Activated B cell treated with CpG ODN at 0.5 μM for 24 hours (primary cell): ENCODE data around the gene WDPCP. TPM values are rescaled to one million over a fixed set of nuclear protein-coding genes. Genes with fewer than 3 reads are reported as not detected.
"Not testable (repeated sequence)": the region's sequence is repeated elsewhere in the genome, so short reads cannot be mapped to it uniquely, and the experiment has no call there.

Experiments used
- ATAC-seq: fragments of 200-7000 bp; cut with Tn5 transposase; one replicate; pipeline ENCODE4 v1.10.0; 2021; ENCODE audit warnings: low read depth, mild to moderate bottlenecking, moderate library complexity
- CTCF ChIA-PET: fragments of 350-600 bp; sonication (Branson Sonifier 250); formaldehyde crosslinking; loops from one replicate; lab custom pipeline; 2021; ENCODE audit warnings: antibody characterized with exemption; lab: Charles Lee
- POLR2A ChIA-PET: fragments of 350-600 bp; sonication (Branson Sonifier 250); formaldehyde crosslinking; loops from one replicate; lab custom pipeline; 2021; ENCODE audit warnings: antibody characterized with exemption; lab: Charles Lee
- DNase-seq: peaks from one replicate; pipeline ENCODE4 v3.0.0; 2022
- H3K27ac Mint-ChIP-seq: one replicate; pipeline ENCODE4 v1.8.0; 2020; ENCODE audit warnings: mixed read lengths
- H3K27me3 Mint-ChIP-seq: one replicate; pipeline ENCODE4 v1.8.0; 2021; ENCODE audit warnings: mixed read lengths
- H3K36me3 Mint-ChIP-seq: one replicate; pipeline ENCODE4 v1.8.0; 2021; ENCODE audit warnings: low read depth, mixed read lengths
- H3K4me1 Mint-ChIP-seq: one replicate; pipeline ENCODE4 v1.8.0; 2021; ENCODE audit warnings: mixed read lengths
- H3K4me3 Mint-ChIP-seq: one replicate; pipeline ENCODE4 v1.8.0; 2020; ENCODE audit warnings: mild to moderate bottlenecking, mixed read lengths
- H3K9me3 Mint-ChIP-seq: one replicate; pipeline ENCODE4 v1.8.0; 2020; ENCODE audit warnings: mixed read lengths
- intact Hi-C: fragments of 100-400 bp; cut with micrococcal nuclease; formaldehyde crosslinking; loops from one replicate; pipeline ENCODE4 v1.15.1; 2024
- total RNA-seq: library from RNA; stranded (reverse); gene quantifications from 2 replicates; pipeline ENCODE4 v1.2.3, GENCODE V29; 2022
- TF ChIP-seq, protein P1 (sequence below): fragments of 200-600 bp; IDR thresholded peaks from one replicate; pipeline ENCODE4 v1.8.0; 2022; ENCODE audit warnings: antibody characterized with exemption, mild to moderate bottlenecking

Gene WDPCP
- total RNA-seq, 1 donor from 2014 or later = 12.9 TPM

DNA sequence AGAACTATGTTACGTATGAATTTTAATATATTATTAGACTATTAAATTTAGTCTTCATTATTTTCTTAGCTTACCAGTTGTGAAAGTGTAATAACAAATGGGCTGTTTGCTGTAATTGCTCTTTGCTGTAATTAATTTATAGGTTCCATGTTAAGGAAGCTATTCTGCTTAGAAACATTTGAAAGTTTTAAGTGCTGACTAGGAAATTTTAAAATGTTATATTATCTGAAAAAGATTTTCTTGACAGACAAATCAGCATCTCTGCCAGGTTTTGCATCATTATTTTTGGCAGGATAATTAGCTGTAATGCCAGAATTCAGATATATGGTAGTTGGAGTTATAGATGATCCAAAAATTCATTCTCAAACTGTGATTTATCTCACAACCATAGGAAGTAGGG is 495.4 kb downstream of the WDPCP start:
- peaks cover 14% of the 10 kb centered on the region for H3K27me3 Mint-ChIP-seq
- no peaks in the 10 kb centered on the region for H3K4me1 Mint-ChIP-seq
- H3K36me3 Mint-ChIP-seq = no peaks in the 10 kb centered on the region
- POLR2A ChIA-PET = no interaction called here
- H3K27ac Mint-ChIP-seq = no peak overlapping the region
- DNase-seq = no peak
- CTCF ChIA-PET = no interaction called here
- TF ChIP-seq, protein P1, sequence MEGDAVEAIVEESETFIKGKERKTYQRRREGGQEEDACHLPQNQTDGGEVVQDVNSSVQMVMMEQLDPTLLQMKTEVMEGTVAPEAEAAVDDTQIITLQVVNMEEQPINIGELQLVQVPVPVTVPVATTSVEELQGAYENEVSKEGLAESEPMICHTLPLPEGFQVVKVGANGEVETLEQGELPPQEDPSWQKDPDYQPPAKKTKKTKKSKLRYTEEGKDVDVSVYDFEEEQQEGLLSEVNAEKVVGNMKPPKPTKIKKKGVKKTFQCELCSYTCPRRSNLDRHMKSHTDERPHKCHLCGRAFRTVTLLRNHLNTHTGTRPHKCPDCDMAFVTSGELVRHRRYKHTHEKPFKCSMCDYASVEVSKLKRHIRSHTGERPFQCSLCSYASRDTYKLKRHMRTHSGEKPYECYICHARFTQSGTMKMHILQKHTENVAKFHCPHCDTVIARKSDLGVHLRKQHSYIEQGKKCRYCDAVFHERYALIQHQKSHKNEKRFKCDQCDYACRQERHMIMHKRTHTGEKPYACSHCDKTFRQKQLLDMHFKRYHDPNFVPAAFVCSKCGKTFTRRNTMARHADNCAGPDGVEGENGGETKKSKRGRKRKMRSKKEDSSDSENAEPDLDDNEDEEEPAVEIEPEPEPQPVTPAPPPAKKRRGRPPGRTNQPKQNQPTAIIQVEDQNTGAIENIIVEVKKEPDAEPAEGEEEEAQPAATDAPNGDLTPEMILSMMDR = no peak
- intact Hi-C loops = no loop called here
- no peak overlapping the region for H3K4me3 Mint-ChIP-seq
- ATAC-seq = no peak
- H3K9me3 Mint-ChIP-seq = no peaks in the 10 kb centered on the region

- Mint-ChIP-seq H3K36me3 (no peaks in the 10 kb centered on the region), H3K27ac (no peak overlapping the region), H3K27me3 (peaks cover 14% of the 10 kb centered on the region), H3K4me1 (no peaks in the 10 kb centered on the region), H3K4me3 (no peak overlapping the region), H3K9me3 (no peaks in the 10 kb centered on the region)
- DNase-seq (no peak), ATAC-seq (no peak)
- POLR2A ChIA-PET = no interaction called here
- CTCF ChIA-PET = no interaction called here
- TF ChIP-seq, protein P1 = no peak
- intact Hi-C loops = no loop called here
These were observed 495.9 kb downstream of the WDPCP start for GRCh38 chr2:63092401-63092800.

- Mint-ChIP-seq H3K27ac (no peak overlapping the region), H3K36me3 (no peaks in the 10 kb centered on the region), H3K4me3 (no peak overlapping the region), H3K27me3 (peaks cover 10% of the 10 kb centered on the region), H3K4me1 (no peaks in the 10 kb centered on the region), H3K9me3 (no peaks in the 10 kb centered on the region)
- TF ChIP-seq, protein P1 = no peak
- ATAC-seq (no peak), DNase-seq (no peak)
- intact Hi-C loops = no loop called here
- POLR2A ChIA-PET = no interaction called here
- CTCF ChIA-PET = no interaction called here
These were observed 501.6 kb downstream of the WDPCP start for GRCh38 chr2:63086687-63087086.

- H3K27me3 Mint-ChIP-seq = peaks cover 8% of the 10 kb centered on the region
- no peaks in the 10 kb centered on the region for H3K4me1 Mint-ChIP-seq
- ATAC-seq (no peak), DNase-seq (no peak)
- H3K27ac Mint-ChIP-seq = no peak overlapping the region
- no peak overlapping the region for H3K4me3 Mint-ChIP-seq
- no peaks in the 10 kb centered on the region for H3K36me3 Mint-ChIP-seq
- ChIA-PET CTCF (no interaction called here), POLR2A (no interaction called here)
- TF ChIP-seq, protein P1 = no peak
- H3K9me3 Mint-ChIP-seq = no peaks in the 10 kb centered on the region
- intact Hi-C loops = no loop called here
These were observed 506.9 kb downstream of the WDPCP start for GRCh38 chr2:63081404-63081803.

DNA sequence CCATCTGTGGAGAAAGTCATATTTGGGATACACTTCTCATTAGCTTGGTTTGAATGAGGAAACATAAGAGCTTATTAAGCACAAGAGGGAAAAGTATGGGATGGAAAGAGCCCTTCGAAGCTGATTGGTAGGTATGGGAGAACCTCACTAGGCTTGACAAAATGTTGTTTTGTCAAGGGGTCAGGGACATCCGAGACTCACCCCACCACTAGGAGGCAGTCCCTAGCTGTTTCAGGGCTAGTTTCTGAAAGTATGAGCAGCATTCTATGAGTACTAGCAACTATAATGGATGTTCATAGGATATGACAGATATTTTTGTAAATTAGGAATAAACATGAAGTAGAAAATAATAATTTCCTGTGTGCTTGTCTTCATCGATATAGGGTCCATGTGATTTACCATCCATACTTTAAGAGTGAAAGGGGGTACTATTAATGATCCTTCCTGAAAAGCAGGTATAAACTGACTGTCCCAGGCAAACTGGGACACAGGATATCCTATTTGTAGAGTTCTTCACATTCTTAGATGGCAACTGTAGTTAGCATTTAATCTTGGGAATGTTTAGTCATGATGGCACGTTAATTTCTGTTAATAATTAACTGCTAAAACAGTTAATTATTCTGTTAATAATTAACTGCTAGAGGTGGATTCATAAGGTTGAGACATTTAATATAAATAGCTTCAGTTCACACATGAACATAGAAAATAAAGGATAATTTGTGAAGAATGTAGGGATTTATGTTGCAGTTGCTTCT is 509.2 kb downstream of the WDPCP start:
- DNase-seq (no peak), ATAC-seq (no peak)
- H3K4me1 Mint-ChIP-seq = no peaks in the 10 kb centered on the region
- H3K9me3 Mint-ChIP-seq = no peaks in the 10 kb centered on the region
- no peak overlapping the region for H3K4me3 Mint-ChIP-seq
- H3K27me3 Mint-ChIP-seq = peaks cover 8% of the 10 kb centered on the region
- CTCF ChIA-PET = no interaction called here
- intact Hi-C loops = no loop called here
- TF ChIP-seq, protein P1 = no peak
- H3K27ac Mint-ChIP-seq = no peak overlapping the region
- no peaks in the 10 kb centered on the region for H3K36me3 Mint-ChIP-seq
- POLR2A ChIA-PET = no interaction called here

DNA sequence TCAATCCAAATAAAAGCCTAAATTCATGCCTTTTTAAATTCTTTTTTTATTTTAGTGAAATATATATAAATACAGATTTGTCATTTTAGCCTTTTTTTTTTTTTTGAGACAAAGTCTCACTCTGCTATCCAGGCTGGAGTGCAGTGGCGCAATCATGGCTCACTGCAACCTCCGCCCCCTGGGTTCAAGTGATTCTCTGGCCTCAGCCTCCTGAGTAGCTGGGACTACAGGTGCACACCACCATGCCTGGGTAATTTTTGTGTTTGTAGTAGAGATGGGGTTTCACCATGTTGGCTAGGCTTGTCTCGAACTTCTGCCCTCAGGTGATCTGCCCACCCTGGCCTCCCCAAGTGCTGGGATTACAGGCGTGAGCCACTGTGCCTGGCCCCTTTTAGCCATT is 513.9 kb downstream of the WDPCP start:
- H3K4me3 Mint-ChIP-seq, intact Hi-C loops, ATAC-seq, CTCF ChIA-PET, H3K27ac Mint-ChIP-seq, POLR2A ChIA-PET, DNase-seq, H3K9me3 Mint-ChIP-seq, H3K4me1 Mint-ChIP-seq, H3K36me3 Mint-ChIP-seq: not testable (repeated sequence)
- peaks cover 13% of the 10 kb centered on the region for H3K27me3 Mint-ChIP-seq
